CD4-positive, alpha-beta T cell treated with Interleukin-21 for 1 hour (primary cell): ENCODE measurements around the gene ZSWIM8.

Source experiments
- DNase-seq: peaks from one replicate; pipeline ENCODE4 v3.0.0-alpha.2; 2020

ZSWIM8 gene

GRCh38 chr10:73850211-73850610 lies 64.8 kb downstream of the ZSWIM8 start:
- no peak for DNase-seq

GRCh38 chr10:73850863-73851461 lies 65.6 kb downstream of the ZSWIM8 start:
- DNase-seq: no peak
